SK-N-SH treated with all-trans-retinoic acid at 6 μM for 48 hours (cell line): Measurements from ENCODE around the gene BST1.

ENCODE experiments used
- ATAC-seq: fragments of 200-7000 bp; cut with Tn5 transposase; 3 replicates; pipeline ENCODE4 v1.9.1; 2020; ENCODE audit warnings: mild to moderate bottlenecking, moderate library complexity
- ARNTL ChIP-seq: fragments of 450-650 bp; formaldehyde crosslinking; IDR thresholded peaks from 2 replicates; pipeline ENCODE4 v1.5.0; 2020; ENCODE audit warnings: low read depth, mild to moderate bottlenecking, moderate library complexity, borderline replicate concordance
- BACH2 ChIP-seq: fragments of 250-450 bp; sonication (Bioruptor Pico); IDR thresholded peaks from 2 replicates; pipeline ENCODE4 v1.9.0; 2021; ENCODE audit warnings: mild to moderate bottlenecking, borderline replicate concordance
- CREB5 ChIP-seq: fragments of 250-450 bp; sonication (Bioruptor Pico); IDR thresholded peaks from 2 replicates; pipeline ENCODE4 v1.5.1; 2020; ENCODE audit warnings: low read depth, mild to moderate bottlenecking, moderate library complexity
- CSDC2 ChIP-seq: fragments of 250-450 bp; sonication (Bioruptor Pico); IDR thresholded peaks from 2 replicates; pipeline ENCODE4 v1.5.0; 2020; ENCODE audit warnings: mild to moderate bottlenecking, moderate library complexity
- ESRRG ChIP-seq: fragments of 250-450 bp; sonication (Bioruptor Pico); IDR thresholded peaks from 2 replicates; pipeline ENCODE4 v1.6.1; 2021; ENCODE audit warnings: mild to moderate bottlenecking
- GLIS3 ChIP-seq: fragments of 250-450 bp; sonication (Bioruptor Pico); IDR thresholded peaks from 2 replicates; pipeline ENCODE4 v1.5.0; 2020; ENCODE audit warnings: mild to moderate bottlenecking, moderate library complexity
- ISL1 ChIP-seq: fragments of 250-450 bp; sonication (Bioruptor Pico); IDR thresholded peaks from 2 replicates; pipeline ENCODE4 v2.1.2; 2022; ENCODE audit warnings: mild to moderate bottlenecking, moderate library complexity
- POU6F1 ChIP-seq: fragments of 250-450 bp; sonication (Bioruptor Pico); IDR thresholded peaks from 2 replicates; pipeline ENCODE4 v1.8.0; 2021; ENCODE audit warnings: low read depth, mild to moderate bottlenecking, moderate library complexity, borderline replicate concordance
- PPARA ChIP-seq: fragments of 250-450 bp; sonication (Bioruptor Pico); IDR thresholded peaks from 2 replicates; pipeline ENCODE4 v1.5.0; 2020; ENCODE audit warnings: mild to moderate bottlenecking, borderline replicate concordance
- RARB ChIP-seq: fragments of 250-450 bp; sonication (Bioruptor Pico); IDR thresholded peaks from 2 replicates; pipeline ENCODE4 v1.8.0; 2021; ENCODE audit warnings: mild to moderate bottlenecking, moderate library complexity
- SNAI2 ChIP-seq: fragments of 250-450 bp; sonication (Bioruptor Pico); IDR thresholded peaks from 2 replicates; pipeline ENCODE4 v1.5.0; 2020; ENCODE audit warnings: mild to moderate bottlenecking, moderate library complexity
- TCF4 ChIP-seq: fragments of 250-450 bp; sonication (Bioruptor Pico); IDR thresholded peaks from 2 replicates; pipeline ENCODE4 v1.8.0; 2021; ENCODE audit warnings: mild to moderate bottlenecking, moderate library complexity, borderline replicate concordance
- TOX ChIP-seq: fragments of 250-450 bp; sonication (Bioruptor Pico); IDR thresholded peaks from 2 replicates; pipeline ENCODE4 v1.8.0; 2021; ENCODE audit warnings: mild to moderate bottlenecking, moderate library complexity, borderline replicate concordance
- ZC3H10 ChIP-seq: fragments of 250-450 bp; sonication (Bioruptor Pico); IDR thresholded peaks from 2 replicates; pipeline ENCODE4 v1.5.1; 2021; ENCODE audit warnings: mild to moderate bottlenecking, moderate library complexity
- ZFP3 ChIP-seq: fragments of 250-450 bp; sonication (Bioruptor Pico); IDR thresholded peaks from 2 replicates; pipeline ENCODE4 v1.5.0; 2020; ENCODE audit warnings: mild to moderate bottlenecking, moderate library complexity
- ZFP30 ChIP-seq: fragments of 450-650 bp; formaldehyde crosslinking; IDR thresholded peaks from 2 replicates; pipeline ENCODE4 v1.5.0; 2022; ENCODE audit warnings: mild to moderate bottlenecking, moderate library complexity
- ZNF565 ChIP-seq: fragments of 450-650 bp; formaldehyde crosslinking; conservative IDR thresholded peaks from 2 replicates; pipeline ENCODE4 v1.5.0; 2020; ENCODE audit warnings: low read depth, mild to moderate bottlenecking, moderate library complexity
- ZNF70 ChIP-seq: fragments of 450-650 bp; formaldehyde crosslinking; IDR thresholded peaks from 2 replicates; pipeline ENCODE4 v1.5.0; 2020; ENCODE audit warnings: mild to moderate bottlenecking, moderate library complexity
- ZNF8 ChIP-seq: fragments of 450-650 bp; formaldehyde crosslinking; IDR thresholded peaks from 2 replicates; pipeline ENCODE4 v1.5.0; 2020; ENCODE audit warnings: mild to moderate bottlenecking, moderate library complexity
- TF ChIP-seq, protein P1 (sequence below): fragments of 250-450 bp; sonication (Bioruptor Pico); IDR thresholded peaks from 2 replicates; pipeline ENCODE4 v1.5.1; 2021; ENCODE audit warnings: mild to moderate bottlenecking, moderate library complexity
- TF ChIP-seq, protein P2 (sequence below): fragments of 250-450 bp; sonication (Bioruptor Pico); IDR thresholded peaks from 2 replicates; pipeline ENCODE4 v1.5.0; 2020; ENCODE audit warnings: mild to moderate bottlenecking, moderate library complexity
- TF ChIP-seq, protein P3 (sequence below): fragments of 250-450 bp; sonication (Bioruptor Pico); IDR thresholded peaks from 2 replicates; pipeline ENCODE4 v1.8.0; 2020; ENCODE audit warnings: mild to moderate bottlenecking, moderate library complexity, borderline replicate concordance

BST1 gene

DNA sequence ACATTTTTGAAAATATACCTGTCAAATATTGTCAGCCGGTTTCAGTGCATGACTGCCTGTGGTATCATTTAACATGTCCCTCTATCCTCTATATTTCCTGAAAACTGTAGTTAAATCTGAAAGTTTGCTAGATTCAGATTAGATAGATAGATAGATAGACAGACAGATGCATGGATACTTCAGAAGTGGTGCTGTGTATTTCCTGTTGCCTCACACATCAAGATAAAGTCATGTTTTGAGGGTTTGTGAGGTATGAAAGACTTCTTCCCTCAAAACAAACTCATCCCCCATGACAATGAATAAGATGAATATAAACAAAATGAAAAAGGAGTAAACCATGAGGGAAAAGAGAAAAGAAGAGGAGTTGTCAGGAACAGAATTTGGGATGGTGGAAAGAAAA is 6.0 kb upstream of the BST1 start (continued):
- no peak for TF ChIP-seq POU6F1 (CRISPR knock-in tag)

DNA sequence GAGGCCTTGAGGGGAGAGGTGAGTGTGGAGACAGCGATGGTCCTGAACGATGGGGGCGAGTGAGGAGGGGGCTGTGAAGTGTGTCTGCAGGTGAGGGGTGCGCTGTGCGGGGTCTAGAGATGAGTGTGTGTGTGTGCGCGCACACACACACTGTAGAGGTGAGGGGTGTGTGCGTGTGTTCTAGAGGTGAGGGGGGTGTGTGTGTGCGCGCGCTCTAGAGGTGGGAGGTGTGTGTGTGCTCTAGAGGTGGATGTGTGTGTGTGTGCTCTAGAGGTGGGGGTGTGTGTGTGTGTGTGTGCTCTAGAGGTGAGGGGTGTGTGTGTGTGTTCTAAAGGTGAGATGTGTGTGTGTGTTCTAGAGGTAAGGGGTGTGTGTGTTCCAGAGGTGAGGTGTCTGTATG is 574 bp downstream of the BST1 start:
- no peak for TF ChIP-seq PPARA (CRISPR knock-in tag)
- TF ChIP-seq TOX (CRISPR knock-in tag), result no peak
- TF ChIP-seq ZFP3 (CRISPR knock-in tag), result no peak
- no peak for TF ChIP-seq ESRRG (CRISPR knock-in tag)
- TF ChIP-seq, protein P1, sequence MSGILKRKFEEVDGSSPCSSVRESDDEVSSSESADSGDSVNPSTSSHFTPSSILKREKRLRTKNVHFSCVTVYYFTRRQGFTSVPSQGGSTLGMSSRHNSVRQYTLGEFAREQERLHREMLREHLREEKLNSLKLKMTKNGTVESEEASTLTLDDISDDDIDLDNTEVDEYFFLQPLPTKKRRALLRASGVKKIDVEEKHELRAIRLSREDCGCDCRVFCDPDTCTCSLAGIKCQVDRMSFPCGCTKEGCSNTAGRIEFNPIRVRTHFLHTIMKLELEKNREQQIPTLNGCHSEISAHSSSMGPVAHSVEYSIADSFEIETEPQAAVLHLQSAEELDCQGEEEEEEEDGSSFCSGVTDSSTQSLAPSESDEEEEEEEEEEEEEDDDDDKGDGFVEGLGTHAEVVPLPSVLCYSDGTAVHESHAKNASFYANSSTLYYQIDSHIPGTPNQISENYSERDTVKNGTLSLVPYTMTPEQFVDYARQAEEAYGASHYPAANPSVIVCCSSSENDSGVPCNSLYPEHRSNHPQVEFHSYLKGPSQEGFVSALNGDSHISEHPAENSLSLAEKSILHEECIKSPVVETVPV (CRISPR knock-in tag), result no peak
- TF ChIP-seq GLIS3, result no peak
- no peak for TF ChIP-seq RARB (CRISPR knock-in tag)
- no peak for TF ChIP-seq BACH2
- TF ChIP-seq SNAI2 (CRISPR knock-in tag), result no peak
- TF ChIP-seq ARNTL (CRISPR knock-in tag), result no peak
- TF ChIP-seq POU6F1 (CRISPR knock-in tag), result no peak
- no peak for TF ChIP-seq ZNF70 (CRISPR knock-in tag)
- ATAC-seq, result peak; percentile 15; the same call in 2 of the 3 replicates

- no peak for ATAC-seq
- TF ChIP-seq ZFP30 (CRISPR knock-in tag) (no peak), ISL1 (no peak), ZNF8 (CRISPR knock-in tag) (no peak), ZNF565 (CRISPR knock-in tag) (no peak), CREB5 (no peak), TOX (CRISPR knock-in tag) (no peak), BACH2 (no peak), TCF4 (CRISPR knock-in tag) (no peak), ZC3H10 (CRISPR knock-in tag) (no peak), SNAI2 (CRISPR knock-in tag) (no peak), ESRRG (CRISPR knock-in tag) (no peak), CSDC2 (CRISPR knock-in tag) (no peak), ZFP3 (CRISPR knock-in tag) (no peak), GLIS3 (no peak), PPARA (CRISPR knock-in tag) (no peak), RARB (CRISPR knock-in tag) (no peak)
- TF ChIP-seq, protein P2, sequence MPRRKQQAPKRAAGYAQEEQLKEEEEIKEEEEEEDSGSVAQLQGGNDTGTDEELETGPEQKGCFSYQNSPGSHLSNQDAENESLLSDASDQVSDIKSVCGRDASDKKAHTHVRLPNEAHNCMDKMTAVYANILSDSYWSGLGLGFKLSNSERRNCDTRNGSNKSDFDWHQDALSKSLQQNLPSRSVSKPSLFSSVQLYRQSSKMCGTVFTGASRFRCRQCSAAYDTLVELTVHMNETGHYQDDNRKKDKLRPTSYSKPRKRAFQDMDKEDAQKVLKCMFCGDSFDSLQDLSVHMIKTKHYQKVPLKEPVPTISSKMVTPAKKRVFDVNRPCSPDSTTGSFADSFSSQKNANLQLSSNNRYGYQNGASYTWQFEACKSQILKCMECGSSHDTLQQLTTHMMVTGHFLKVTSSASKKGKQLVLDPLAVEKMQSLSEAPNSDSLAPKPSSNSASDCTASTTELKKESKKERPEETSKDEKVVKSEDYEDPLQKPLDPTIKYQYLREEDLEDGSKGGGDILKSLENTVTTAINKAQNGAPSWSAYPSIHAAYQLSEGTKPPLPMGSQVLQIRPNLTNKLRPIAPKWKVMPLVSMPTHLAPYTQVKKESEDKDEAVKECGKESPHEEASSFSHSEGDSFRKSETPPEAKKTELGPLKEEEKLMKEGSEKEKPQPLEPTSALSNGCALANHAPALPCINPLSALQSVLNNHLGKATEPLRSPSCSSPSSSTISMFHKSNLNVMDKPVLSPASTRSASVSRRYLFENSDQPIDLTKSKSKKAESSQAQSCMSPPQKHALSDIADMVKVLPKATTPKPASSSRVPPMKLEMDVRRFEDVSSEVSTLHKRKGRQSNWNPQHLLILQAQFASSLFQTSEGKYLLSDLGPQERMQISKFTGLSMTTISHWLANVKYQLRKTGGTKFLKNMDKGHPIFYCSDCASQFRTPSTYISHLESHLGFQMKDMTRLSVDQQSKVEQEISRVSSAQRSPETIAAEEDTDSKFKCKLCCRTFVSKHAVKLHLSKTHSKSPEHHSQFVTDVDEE (CRISPR knock-in tag), result no peak
- TF ChIP-seq, protein P1 (CRISPR knock-in tag), result no peak
- TF ChIP-seq, protein P3, sequence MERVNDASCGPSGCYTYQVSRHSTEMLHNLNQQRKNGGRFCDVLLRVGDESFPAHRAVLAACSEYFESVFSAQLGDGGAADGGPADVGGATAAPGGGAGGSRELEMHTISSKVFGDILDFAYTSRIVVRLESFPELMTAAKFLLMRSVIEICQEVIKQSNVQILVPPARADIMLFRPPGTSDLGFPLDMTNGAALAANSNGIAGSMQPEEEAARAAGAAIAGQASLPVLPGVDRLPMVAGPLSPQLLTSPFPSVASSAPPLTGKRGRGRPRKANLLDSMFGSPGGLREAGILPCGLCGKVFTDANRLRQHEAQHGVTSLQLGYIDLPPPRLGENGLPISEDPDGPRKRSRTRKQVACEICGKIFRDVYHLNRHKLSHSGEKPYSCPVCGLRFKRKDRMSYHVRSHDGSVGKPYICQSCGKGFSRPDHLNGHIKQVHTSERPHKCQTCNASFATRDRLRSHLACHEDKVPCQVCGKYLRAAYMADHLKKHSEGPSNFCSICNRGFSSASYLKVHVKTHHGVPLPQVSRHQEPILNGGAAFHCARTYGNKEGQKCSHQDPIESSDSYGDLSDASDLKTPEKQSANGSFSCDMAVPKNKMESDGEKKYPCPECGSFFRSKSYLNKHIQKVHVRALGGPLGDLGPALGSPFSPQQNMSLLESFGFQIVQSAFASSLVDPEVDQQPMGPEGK (CRISPR knock-in tag), result no peak
- TF ChIP-seq, all 23 proteins: peak for 0
Observed at GRCh38 chr4:15704129-15704528, 1.3 kb downstream of the BST1 start.
